CD4-positive, alpha-beta T cell treated with Interleukin-4 for 4 hours (primary cell): ENCODE results near the gene ARSA.

Experiments used
- DNase-seq: peaks from one replicate; pipeline ENCODE4 v3.0.0-alpha.2; 2020

The ARSA gene

DNA sequence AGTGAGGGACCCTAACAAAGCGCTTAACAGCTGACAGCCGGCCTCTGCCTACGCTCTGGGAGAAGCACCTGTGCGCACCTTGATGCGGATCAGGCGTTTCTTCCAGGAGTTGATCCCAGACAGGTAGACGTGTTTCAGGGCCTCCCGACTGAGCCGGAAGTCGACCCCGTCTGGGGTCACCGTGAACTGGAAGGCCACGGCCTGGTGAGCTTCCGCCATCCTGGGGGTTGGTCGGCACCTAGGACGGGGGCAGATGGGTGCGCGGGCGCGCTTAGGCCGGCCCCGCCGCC lies 50.3 kb downstream of the ARSA start:
- DNase-seq: no peak

DNA sequence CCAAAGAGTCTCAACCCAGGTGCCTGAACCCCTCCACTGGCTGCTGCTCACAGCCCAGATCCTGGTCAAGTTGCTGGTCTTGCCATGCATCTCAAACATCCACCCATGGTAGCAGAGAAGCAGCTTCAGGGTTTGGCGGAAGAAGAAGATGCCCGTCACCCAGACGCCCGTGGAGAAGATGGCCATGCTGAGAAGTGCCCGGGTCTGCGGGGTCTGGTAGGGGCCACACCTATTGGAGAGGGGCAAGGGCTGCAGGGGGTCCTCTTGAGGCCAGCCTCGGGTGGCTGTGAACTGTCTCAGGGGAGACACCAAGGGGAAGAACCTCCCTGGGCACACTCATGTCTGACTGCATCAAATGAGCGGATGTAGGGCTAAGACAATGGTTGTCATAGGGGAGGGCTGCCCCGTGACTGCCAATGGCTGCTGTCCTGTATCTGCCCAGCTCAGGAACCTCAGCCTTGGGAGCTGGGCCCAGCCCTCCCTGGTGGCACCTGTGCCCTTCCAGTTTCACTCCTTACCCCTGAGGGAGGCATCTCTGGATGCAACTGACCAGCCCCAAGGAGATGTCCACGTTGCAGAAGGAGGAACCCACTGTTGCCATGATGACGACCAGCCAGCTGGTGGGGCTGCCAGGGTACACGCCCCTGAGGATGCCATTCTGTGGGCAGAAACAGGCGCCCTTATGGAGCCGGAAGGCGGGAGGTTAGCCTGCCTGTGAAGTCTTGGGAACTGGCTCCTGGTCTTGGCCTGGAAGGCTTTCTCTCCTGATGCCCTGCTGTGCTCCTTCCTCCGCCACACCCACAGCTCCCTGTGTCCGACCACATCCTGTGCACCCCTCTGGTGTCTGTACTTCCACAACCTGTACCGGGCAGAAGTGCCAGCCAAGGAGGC lies 50.9 kb downstream of the ARSA start:
- no peak for DNase-seq

DNA sequence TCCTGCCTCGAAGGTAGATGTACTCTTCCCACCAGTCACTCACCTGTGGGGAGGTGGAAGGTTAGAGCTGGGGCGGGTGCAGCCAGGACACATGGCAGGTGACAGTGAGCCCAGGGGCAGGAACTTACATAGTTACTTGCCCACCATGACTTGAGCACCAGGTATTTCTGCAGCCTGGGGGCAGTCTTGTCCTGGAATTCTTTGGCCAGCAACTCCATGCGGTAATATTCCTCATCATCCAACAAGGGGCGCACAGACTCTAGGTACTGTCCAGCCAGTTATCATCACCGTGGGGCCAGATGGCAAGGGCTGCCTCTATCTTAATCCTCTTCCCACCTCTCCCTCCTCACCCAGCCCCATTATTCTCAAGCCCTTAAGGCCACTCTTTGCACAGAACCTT lies 51.9 kb downstream of the ARSA start:
- DNase-seq: no peak

DNA sequence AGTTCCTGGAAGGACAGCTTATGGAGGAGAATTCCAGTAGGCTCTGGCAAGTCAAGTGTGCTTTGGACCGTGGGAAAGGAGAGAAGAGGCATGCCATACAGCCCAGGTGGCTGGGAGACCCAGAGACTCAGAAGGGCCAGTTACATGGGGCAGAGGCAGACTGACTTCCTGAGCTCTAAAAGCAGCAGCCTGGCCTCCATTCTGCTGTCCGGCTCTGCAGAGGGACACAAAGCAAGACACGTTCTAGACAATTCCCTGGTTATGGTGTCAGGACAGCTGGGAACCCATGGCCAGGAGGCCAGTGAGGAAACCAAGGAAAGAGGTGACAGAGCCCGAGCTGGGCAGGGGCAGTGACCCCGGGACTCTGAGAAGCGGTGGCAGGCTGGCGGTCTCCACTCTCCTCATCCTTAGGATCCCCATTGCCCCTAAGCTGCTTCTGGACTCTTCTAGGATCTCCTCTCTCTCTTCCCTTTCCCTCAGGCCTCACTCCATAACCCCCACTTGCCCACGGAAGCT lies 52.5 kb downstream of the ARSA start:
- no peak for DNase-seq
